ENCODE results near the gene USP10. TPM values are rescaled to one million over a fixed set of nuclear protein-coding genes. Genes with fewer than 3 reads are reported as not detected.

Gene USP10
- total and polyA plus RNA-seq, 5 donors from 2014 or later, result 64.0 to 112 (median 88.1) TPM

DNA sequence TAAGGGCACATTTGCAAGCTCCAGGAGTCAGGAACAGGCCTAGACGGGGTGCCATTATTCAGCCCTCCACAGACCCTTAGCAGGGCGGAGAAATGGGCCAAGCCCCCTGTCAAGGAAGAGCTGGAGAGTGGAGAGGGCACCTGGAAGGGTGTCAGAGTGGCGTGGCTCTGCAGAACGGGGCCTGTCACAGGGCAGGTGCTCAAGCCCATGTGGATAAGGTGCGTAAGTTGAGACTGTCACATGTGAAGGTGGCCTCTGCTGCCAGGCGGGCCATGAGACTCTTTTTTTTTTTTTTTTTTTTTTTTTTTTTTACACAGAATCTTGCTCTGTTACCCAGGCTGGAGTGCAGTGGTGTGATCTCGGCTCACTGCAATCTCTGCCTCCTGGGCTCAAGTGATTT is 108.0 kb downstream of the USP10 start:
- Mint-ChIP-seq H3K4me1 (peaks cover 0 to 12% (median 6%) of the 10 kb centered on the region in 4 donors), H3K36me3 (no peaks in the 10 kb centered on the region), H3K27ac (no peak overlapping the region), H3K4me3 (no peak overlapping the region), H3K9me3 (peaks cover 0 to 2% (median 0%) of the 10 kb centered on the region in 7 donors), H3K27me3 (peaks cover 9% of the 10 kb centered on the region)
- H3K4me3 ChIP-seq (ENCODE audit: low read depth, low read length), result no peak overlapping the region
- H3K4me1 ChIP-seq (ENCODE audit: control insufficient read depth, insufficient read depth, low read length, poor library complexity, severe bottlenecking), result no peaks in the 10 kb centered on the region
- ATAC-seq (ENCODE audit: low read depth in 2 of 2) (no peak), DNase-seq (no peak)
- no peaks in the 10 kb centered on the region for H3K9me3 ChIP-seq (ENCODE audit: control insufficient read depth in 2 of 2, low read length in 2 of 2)
- no peak overlapping the region for H3K27ac ChIP-seq (ENCODE audit: insufficient read depth, low read length, poor library complexity, severe bottlenecking)
- no peaks in the 10 kb centered on the region for H3K36me3 ChIP-seq (ENCODE audit: control insufficient read depth, insufficient read depth, low read length)
- H3K27me3 ChIP-seq (ENCODE audit: control insufficient read depth, insufficient read depth, low read length), result no peaks in the 10 kb centered on the region

- H3K27ac ChIP-seq (ENCODE audit: insufficient read depth, low read length, poor library complexity, severe bottlenecking), result no peak overlapping the region
- H3K27ac Mint-ChIP-seq, result no peak overlapping the region
Measured at GRCh38 chr16:84808826-84809225, 109.0 kb downstream of the USP10 start.

DNA sequence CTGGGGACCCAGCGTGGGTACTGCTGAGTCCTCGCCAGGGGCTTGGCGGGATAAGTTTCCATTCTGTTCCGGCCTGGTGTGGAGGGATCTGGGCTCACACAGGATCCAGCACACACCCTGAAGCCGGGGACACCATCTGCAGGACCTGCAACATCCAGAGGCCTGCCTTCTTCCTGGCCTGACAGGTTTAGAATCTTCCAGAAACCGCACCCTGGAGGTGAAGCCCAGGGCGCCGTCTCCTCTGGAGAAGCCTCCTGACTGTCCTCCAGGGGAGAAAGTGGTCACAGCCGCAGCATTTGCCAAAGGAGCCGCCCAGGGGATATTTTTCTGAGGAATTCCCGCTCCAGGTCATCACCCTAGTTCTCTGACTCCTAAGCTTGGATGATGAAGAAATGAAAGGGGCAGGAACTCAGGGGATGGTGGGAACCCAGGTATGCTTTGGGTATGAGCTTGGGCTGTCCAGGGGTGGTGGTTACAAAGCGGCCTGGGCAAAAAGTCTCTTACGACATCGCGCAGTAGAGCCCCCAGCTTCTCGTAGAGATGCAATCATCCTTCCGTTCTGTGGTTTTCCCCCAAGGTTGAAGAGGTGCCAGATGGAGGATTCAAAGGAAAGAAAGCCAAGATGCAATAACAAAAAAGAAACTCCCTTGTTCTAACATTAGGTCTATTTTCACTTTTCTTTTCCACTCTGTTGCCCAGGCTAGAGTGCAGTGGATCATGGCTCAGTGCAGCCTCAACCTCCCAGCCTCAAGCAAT is 110.9 kb downstream of the USP10 start:
- H3K27me3 Mint-ChIP-seq, result peaks cover 17% of the 10 kb centered on the region
- peaks cover 0 to 10% (median 3%) of the 10 kb centered on the region in 4 donors for H3K4me1 Mint-ChIP-seq
- ATAC-seq (ENCODE audit: low read depth in 2 of 2) (no peak), DNase-seq (peak in 1 of 3 donors; percentile 55)
- peaks cover 0 to 6% (median 0%) of the 10 kb centered on the region in 7 donors for H3K9me3 Mint-ChIP-seq
- Histone ChIP-seq H3K27ac (ENCODE audit: insufficient read depth, low read length, poor library complexity, severe bottlenecking) (no peak overlapping the region), H3K36me3 (ENCODE audit: control insufficient read depth, insufficient read depth, low read length) (no peaks in the 10 kb centered on the region), H3K9me3 (ENCODE audit: control insufficient read depth in 2 of 2, low read length in 2 of 2) (no peaks in the 10 kb centered on the region), H3K4me3 (ENCODE audit: low read depth, low read length) (no peak overlapping the region), H3K27me3 (ENCODE audit: control insufficient read depth, insufficient read depth, low read length) (no peaks in the 10 kb centered on the region), H3K4me1 (ENCODE audit: control insufficient read depth, insufficient read depth, low read length, poor library complexity, severe bottlenecking) (no peaks in the 10 kb centered on the region)
- peak overlapping the region in 2 of 3 donors; percentile 5 to 65 for H3K27ac Mint-ChIP-seq
- no peak overlapping the region for H3K4me3 Mint-ChIP-seq
- no peaks in the 10 kb centered on the region for H3K36me3 Mint-ChIP-seq

More at GRCh38 chr16:84808826-84809225, 109.0 kb downstream of the USP10 start:
- Mint-ChIP-seq H3K27me3 (peaks cover 11% of the 10 kb centered on the region), H3K4me3 (no peak overlapping the region), H3K9me3 (peaks cover 0 to 2% (median 0%) of the 10 kb centered on the region in 7 donors), H3K36me3 (no peaks in the 10 kb centered on the region), H3K4me1 (peaks cover 0 to 12% (median 3%) of the 10 kb centered on the region in 4 donors)
- ATAC-seq (ENCODE audit: low read depth in 2 of 2) (no peak), DNase-seq (no peak)
- Histone ChIP-seq H3K36me3 (ENCODE audit: control insufficient read depth, insufficient read depth, low read length) (no peaks in the 10 kb centered on the region), H3K27me3 (ENCODE audit: control insufficient read depth, insufficient read depth, low read length) (no peaks in the 10 kb centered on the region), H3K4me1 (ENCODE audit: control insufficient read depth, insufficient read depth, low read length, poor library complexity, severe bottlenecking) (no peaks in the 10 kb centered on the region), H3K4me3 (ENCODE audit: low read depth, low read length) (no peak overlapping the region), H3K9me3 (ENCODE audit: control insufficient read depth in 2 of 2, low read length in 2 of 2) (no peaks in the 10 kb centered on the region)

DNA sequence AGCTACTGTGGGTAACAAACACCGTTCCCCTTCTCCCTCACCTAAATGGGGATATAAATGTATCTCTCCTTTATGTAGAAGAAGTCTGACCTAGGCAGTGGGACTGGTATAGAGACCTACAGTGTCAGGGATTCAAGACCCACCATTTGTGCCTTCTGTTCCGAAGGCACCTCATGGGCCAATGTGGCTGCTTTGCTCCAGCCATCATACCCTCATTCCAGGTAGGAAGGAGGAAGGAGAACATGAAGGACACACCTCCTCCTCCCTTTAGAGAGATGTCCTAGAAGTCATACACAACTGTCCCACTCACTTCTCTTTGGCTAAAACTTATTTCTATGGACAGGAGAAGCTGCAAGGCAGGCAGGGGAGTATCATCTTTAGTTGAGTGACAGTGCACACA is 111.7 kb downstream of the USP10 start:
- no peak for ATAC-seq (ENCODE audit: low read depth in 2 of 2)
- Mint-ChIP-seq H3K4me3 (no peak overlapping the region), H3K4me1 (peaks cover 0 to 7% (median 3%) of the 10 kb centered on the region in 4 donors), H3K9me3 (peaks cover 0 to 6% (median 0%) of the 10 kb centered on the region in 7 donors), H3K36me3 (no peaks in the 10 kb centered on the region), H3K27ac (no peak overlapping the region), H3K27me3 (peaks cover 17% of the 10 kb centered on the region)
- H3K27ac ChIP-seq (ENCODE audit: insufficient read depth, low read length, poor library complexity, severe bottlenecking), result no peak overlapping the region
- no peaks in the 10 kb centered on the region for H3K27me3 ChIP-seq (ENCODE audit: control insufficient read depth, insufficient read depth, low read length)
- H3K36me3 ChIP-seq (ENCODE audit: control insufficient read depth, insufficient read depth, low read length), result no peaks in the 10 kb centered on the region
- H3K9me3 ChIP-seq (ENCODE audit: control insufficient read depth in 2 of 2, low read length in 2 of 2), result no peaks in the 10 kb centered on the region
- no peak overlapping the region for H3K4me3 ChIP-seq (ENCODE audit: low read depth, low read length)
- no peak for DNase-seq
- no peaks in the 10 kb centered on the region for H3K4me1 ChIP-seq (ENCODE audit: control insufficient read depth, insufficient read depth, low read length, poor library complexity, severe bottlenecking)

- H3K4me1 Mint-ChIP-seq, result peaks cover 0 to 7% (median 2%) of the 10 kb centered on the region in 4 donors
- Histone ChIP-seq H3K27me3 (ENCODE audit: control insufficient read depth, insufficient read depth, low read length) (no peaks in the 10 kb centered on the region), H3K4me3 (ENCODE audit: low read depth, low read length) (no peak overlapping the region), H3K9me3 (ENCODE audit: control insufficient read depth in 2 of 2, low read length in 2 of 2) (no peaks in the 10 kb centered on the region), H3K36me3 (ENCODE audit: control insufficient read depth, insufficient read depth, low read length) (no peaks in the 10 kb centered on the region), H3K4me1 (ENCODE audit: control insufficient read depth, insufficient read depth, low read length, poor library complexity, severe bottlenecking) (no peaks in the 10 kb centered on the region), H3K27ac (ENCODE audit: insufficient read depth, low read length, poor library complexity, severe bottlenecking) (no peak overlapping the region)
- no peaks in the 10 kb centered on the region for H3K36me3 Mint-ChIP-seq
- DNase-seq (no peak), ATAC-seq (ENCODE audit: low read depth in 2 of 2) (no peak)
- no peak overlapping the region for H3K4me3 Mint-ChIP-seq
- no peak overlapping the region for H3K27ac Mint-ChIP-seq
- peaks cover 0 to 6% (median 0%) of the 10 kb centered on the region in 7 donors for H3K9me3 Mint-ChIP-seq
- peaks cover 23% of the 10 kb centered on the region for H3K27me3 Mint-ChIP-seq
Measured at GRCh38 chr16:84813141-84813934, 113.5 kb downstream of the USP10 start.

- no peak for DNase-seq
- peaks cover 39% of the 10 kb centered on the region for H3K27me3 Mint-ChIP-seq
- ATAC-seq (ENCODE audit: low read depth in 2 of 2), result no peak
- peaks cover 0 to 6% (median 0%) of the 10 kb centered on the region in 7 donors for H3K9me3 Mint-ChIP-seq
- H3K27ac ChIP-seq (ENCODE audit: insufficient read depth, low read length, poor library complexity, severe bottlenecking), result no peak overlapping the region
- H3K36me3 Mint-ChIP-seq, result no peaks in the 10 kb centered on the region
- H3K4me3 ChIP-seq (ENCODE audit: low read depth, low read length), result no peak overlapping the region
- H3K27me3 ChIP-seq (ENCODE audit: control insufficient read depth, insufficient read depth, low read length), result no peaks in the 10 kb centered on the region
- no peak overlapping the region for H3K27ac Mint-ChIP-seq
- H3K4me3 Mint-ChIP-seq, result no peak overlapping the region
- H3K4me1 ChIP-seq (ENCODE audit: control insufficient read depth, insufficient read depth, low read length, poor library complexity, severe bottlenecking), result peaks cover 8% of the 10 kb centered on the region
- H3K4me1 Mint-ChIP-seq, result peaks cover 0 to 12% (median 6%) of the 10 kb centered on the region in 4 donors
- no peaks in the 10 kb centered on the region for H3K9me3 ChIP-seq (ENCODE audit: control insufficient read depth in 2 of 2, low read length in 2 of 2)
- H3K36me3 ChIP-seq (ENCODE audit: control insufficient read depth, insufficient read depth, low read length), result no peaks in the 10 kb centered on the region
Measured at GRCh38 chr16:84815462-84815861, 115.7 kb downstream of the USP10 start.

DNA sequence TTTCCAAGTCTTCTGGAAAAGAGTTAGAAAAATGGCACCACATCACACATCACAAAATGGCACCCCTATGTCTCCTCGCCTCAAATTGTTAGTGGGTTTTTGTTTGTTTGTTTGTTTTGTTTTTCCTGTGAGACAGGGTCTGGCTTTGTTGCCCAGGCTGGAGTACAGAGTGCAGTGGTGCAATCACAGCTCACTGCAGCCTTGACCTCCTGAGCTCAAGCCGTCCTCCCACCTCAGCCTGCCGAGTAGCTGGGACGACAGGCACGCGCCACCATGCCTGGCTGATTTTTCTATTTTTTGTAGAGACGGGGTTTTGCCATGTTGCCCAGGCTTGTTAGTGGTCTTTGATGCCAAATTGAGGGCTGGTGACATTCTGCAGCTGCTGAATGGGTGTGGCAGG is 116.2 kb downstream of the USP10 start:
- Histone ChIP-seq H3K4me1 (ENCODE audit: control insufficient read depth, insufficient read depth, low read length, poor library complexity, severe bottlenecking) (peaks cover 8% of the 10 kb centered on the region), H3K4me3 (ENCODE audit: low read depth, low read length) (no peak overlapping the region), H3K27me3 (ENCODE audit: control insufficient read depth, insufficient read depth, low read length) (no peaks in the 10 kb centered on the region), H3K9me3 (ENCODE audit: control insufficient read depth in 2 of 2, low read length in 2 of 2) (no peaks in the 10 kb centered on the region), H3K36me3 (ENCODE audit: control insufficient read depth, insufficient read depth, low read length) (no peaks in the 10 kb centered on the region), H3K27ac (ENCODE audit: insufficient read depth, low read length, poor library complexity, severe bottlenecking) (no peak overlapping the region)
- Mint-ChIP-seq H3K27ac (no peak overlapping the region), H3K36me3 (no peaks in the 10 kb centered on the region), H3K4me3 (no peak overlapping the region), H3K27me3 (peaks cover 45% of the 10 kb centered on the region), H3K9me3 (peaks cover 0 to 4% (median 0%) of the 10 kb centered on the region in 7 donors), H3K4me1 (peaks cover 0 to 10% (median 5%) of the 10 kb centered on the region in 4 donors)
- no peak for ATAC-seq (ENCODE audit: low read depth in 2 of 2)
- DNase-seq, result no peak
